A549 (cell line): Measurements from ENCODE around the gene CACNB1. TPM values are rescaled to one million over a fixed set of nuclear protein-coding genes. Genes with fewer than 3 reads are reported as not detected.
A peak's percentile ranks its signal among the peaks of the same experiment; 100 is the strongest.

ENCODE experiments used
- ATAC-seq, 2 experiments: fragments of 200-7000 bp in 1 of 2; fragments of >200 bp in 1 of 2; cut with Nextera tagmentation in 1 of 2; cut with Tn5 transposase in 1 of 2; 3 replicates each; pipeline versions ENCODE4 v1.8.0 to v1.9.1; 2018 to 2020; ENCODE audit warnings: mild to moderate bottlenecking in 1 of 2, moderate library complexity in 1 of 2
- CTCF ChIA-PET: fragments of 300-600 bp; sonication (Branson Sonifier 250); formaldehyde crosslinking; extraction: SDS; loops from one replicate; lab custom pipeline; 2021; ENCODE audit warnings: antibody characterized with exemption, inconsistent platforms; lab: Yijun Ruan, JAX
- POLR2A ChIA-PET: fragments of 350-600 bp; formaldehyde crosslinking; extraction: SDS; loops from one replicate; lab custom pipeline; 2021; ENCODE audit warnings: antibody characterized with exemption, inconsistent platforms; lab: Yijun Ruan, JAX
- DNase-seq, 2 experiments: peaks; one replicate each; pipeline versions ENCODE4 v3.0.0 to v3.0.0-alpha.2; 2011 to 2016; ENCODE audit warnings: low read depth in 1 of 2, low spot score in 1 of 2
- FAIRE-seq: peaks from 2 replicates; lab custom pipeline; 2011; peaks lifted over from hg19 to GRCh38; lab: Jason Lieb, UNC
- H3K27ac ChIP-seq, 2 experiments: fragments of >200 bp; sonication (Bioruptor Twin); formaldehyde crosslinking; 3 replicates each; pipeline ENCODE4 v1.5.1; 2016 to 2017
- H3K4me1 ChIP-seq: fragments of >200 bp; sonication (Bioruptor Twin); formaldehyde crosslinking; 3 replicates; pipeline ENCODE4 v1.6.1; 2016
- H3K4me2 ChIP-seq: fragments of >200 bp; sonication (Bioruptor Twin); formaldehyde crosslinking; 3 replicates; pipeline ENCODE4 v1.6.1; 2016
- H3K4me3 ChIP-seq: fragments of >200 bp; sonication (Bioruptor Twin); formaldehyde crosslinking; 3 replicates; pipeline ENCODE4 v1.5.1; 2016
- H3K9me3 ChIP-seq: fragments of >200 bp; sonication (Bioruptor Twin); formaldehyde crosslinking; 3 replicates; pipeline ENCODE4 v1.6.1; 2016
- CBX8 ChIP-seq: fragments of 200-600 bp; sonication (generic); IDR thresholded peaks from 2 replicates; pipeline ENCODE4 v1.6.1; 2016
- CEBPB ChIP-seq, 2 experiments: fragments of >200 bp in 1 of 2; sonication (Bioruptor Twin) in 1 of 2; formaldehyde crosslinking in 1 of 2; IDR thresholded peaks; 2 replicates each; pipeline ENCODE4 v1.6.1; 2012 to 2016
- ELK1 ChIP-seq: fragments of 150-350 bp; IDR thresholded peaks from 2 replicates; pipeline ENCODE4 v1.6.1; 2014; ENCODE audit warnings: low read depth, mild to moderate bottlenecking, low read length
- GATA3 ChIP-seq: IDR thresholded peaks from 2 replicates; pipeline ENCODE4 v1.6.1; 2012; ENCODE audit warnings: borderline replicate concordance
- KDM5A ChIP-seq: fragments of 200-600 bp; sonication (generic); IDR thresholded peaks from 2 replicates; pipeline ENCODE4 v1.6.1; 2016; ENCODE audit warnings: antibody characterized with exemption, mild to moderate bottlenecking
- MAFK ChIP-seq: fragments of 450-650 bp; IDR thresholded peaks from 2 replicates; pipeline ENCODE4 v1.6.1; 2014; ENCODE audit not compliant: partially characterized antibody
- NFE2L2 ChIP-seq: fragments of 150-350 bp; conservative IDR thresholded peaks from 2 replicates; pipeline ENCODE4 v1.6.1; 2014; ENCODE audit warnings: low read length
- NPAS2 ChIP-seq: fragments of 250-450 bp; sonication (Bioruptor Pico); IDR thresholded peaks from 2 replicates; pipeline ENCODE4 v1.8.0; 2022; ENCODE audit warnings: mild to moderate bottlenecking, moderate library complexity, borderline replicate concordance
- PHF8 ChIP-seq: fragments of 200-600 bp; sonication (generic); IDR thresholded peaks from 2 replicates; pipeline ENCODE4 v1.6.1; 2016; ENCODE audit warnings: low read depth, mild to moderate bottlenecking, antibody characterized with exemption, moderate library complexity, borderline replicate concordance
- RAD21 ChIP-seq, 2 experiments: fragments of >200 bp in 1 of 2; sonication (Bioruptor Twin) in 1 of 2; formaldehyde crosslinking in 1 of 2; IDR thresholded peaks in 1 of 2; conservative IDR thresholded peaks in 1 of 2; 2 replicates in 1 of 2; 3 replicates in 1 of 2; pipeline ENCODE4 v1.6.1; 2012 to 2018; ENCODE audit warnings: inconsistent platforms in 1 of 2
- REST ChIP-seq: fragments of 200-600 bp; sonication (generic); IDR thresholded peaks from 2 replicates; pipeline ENCODE4 v1.6.1; 2016; ENCODE audit warnings: antibody characterized with exemption, mild to moderate bottlenecking, moderate library complexity
- SMC3 ChIP-seq: fragments of >200 bp; sonication (Bioruptor Twin); formaldehyde crosslinking; IDR thresholded peaks from 3 replicates; pipeline ENCODE4 v1.6.1; 2018; ENCODE audit warnings: inconsistent platforms
- SREBF2 ChIP-seq: fragments of 450-650 bp; IDR thresholded peaks from 2 replicates; pipeline ENCODE4 v1.6.1; 2014; ENCODE audit warnings: mild to moderate bottlenecking, moderate library complexity
- ZFP36 ChIP-seq: fragments of 450-650 bp; IDR thresholded peaks from 2 replicates; pipeline ENCODE4 v1.6.1; 2014; ENCODE audit warnings: borderline replicate concordance; ENCODE audit not compliant: partially characterized antibody
- WGBS: methylation state at CpG from one replicate; pipeline ENCODE4 v1.1.6; 2017; ENCODE audit errors: missing lambda C conversion rate; 5-methylcytosine and 5-hydroxymethylcytosine counted together
- polyA plus RNA-seq, 4 experiments: library from polyadenylated mRNA; depleted of rRNA in 3 of 4; stranded (reverse); fragments of >200 nt; fragmentation: RNase III in 1 of 4; extraction: RNeasy Plus Mini Kit Qiagen cat#74134 plus additional on column Dnase treatment in 1 of 4; gene quantifications; 2 replicates in 3 of 4; 3 replicates in 1 of 4; pipeline ENCODE4 v1.2.3, GENCODE V29; 2011 to 2017
- TF ChIP-seq, protein P1 (sequence below): fragments of 250-450 bp; sonication (Bioruptor Pico); IDR thresholded peaks from 2 replicates; pipeline ENCODE4 v1.5.0; 2020; ENCODE audit warnings: low read depth, mild to moderate bottlenecking, moderate library complexity
- TF ChIP-seq, protein P2 (sequence below): fragments of 450-650 bp; IDR thresholded peaks from 2 replicates; pipeline ENCODE4 v1.6.1; 2014; ENCODE audit warnings: antibody characterized with exemption

CACNB1 gene
- polyA plus RNA-seq, 2 of the 4 experiments (the other 2 are of a cell fraction): 3.6 to 3.9 TPM

DNA sequence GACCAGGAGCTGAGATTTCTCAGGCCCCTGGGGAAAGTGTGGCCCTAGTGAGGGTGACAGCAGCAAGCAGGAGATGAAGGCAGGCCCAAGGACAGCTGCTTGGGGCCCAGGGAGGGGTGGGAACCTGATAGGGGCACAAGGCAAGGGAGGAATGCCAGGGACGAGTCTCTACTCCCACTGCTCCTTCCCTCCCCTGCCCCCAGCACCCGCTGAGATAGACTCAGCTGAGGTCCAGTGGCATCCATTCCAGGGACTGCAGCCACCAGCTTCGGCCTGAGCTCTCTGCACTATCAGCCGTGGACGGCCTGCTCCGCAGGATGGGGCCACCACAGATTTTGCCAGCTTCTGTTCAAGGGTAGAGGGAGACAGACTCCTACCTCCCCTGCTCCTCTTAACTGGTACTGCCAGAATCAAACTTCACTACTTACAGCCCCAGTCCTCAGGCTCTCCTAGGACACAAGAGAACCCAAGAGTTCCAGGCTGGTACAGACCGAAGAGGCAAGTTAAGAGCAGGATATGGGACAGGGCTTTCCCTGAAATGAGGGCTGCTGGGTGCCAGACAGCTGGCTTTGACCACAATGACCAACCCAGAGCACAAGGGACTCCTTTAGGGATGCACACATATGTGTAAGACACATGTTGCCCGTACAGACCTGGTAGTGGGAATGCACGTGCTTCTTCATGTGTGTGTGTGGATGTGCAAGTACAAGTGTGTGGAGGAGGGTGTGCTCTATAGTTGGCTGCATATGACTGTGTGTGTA lies 5.5 kb downstream of the CACNB1 start:
- WGBS: 88% methylated on average over 9 of the region's 9 CpGs

DNA sequence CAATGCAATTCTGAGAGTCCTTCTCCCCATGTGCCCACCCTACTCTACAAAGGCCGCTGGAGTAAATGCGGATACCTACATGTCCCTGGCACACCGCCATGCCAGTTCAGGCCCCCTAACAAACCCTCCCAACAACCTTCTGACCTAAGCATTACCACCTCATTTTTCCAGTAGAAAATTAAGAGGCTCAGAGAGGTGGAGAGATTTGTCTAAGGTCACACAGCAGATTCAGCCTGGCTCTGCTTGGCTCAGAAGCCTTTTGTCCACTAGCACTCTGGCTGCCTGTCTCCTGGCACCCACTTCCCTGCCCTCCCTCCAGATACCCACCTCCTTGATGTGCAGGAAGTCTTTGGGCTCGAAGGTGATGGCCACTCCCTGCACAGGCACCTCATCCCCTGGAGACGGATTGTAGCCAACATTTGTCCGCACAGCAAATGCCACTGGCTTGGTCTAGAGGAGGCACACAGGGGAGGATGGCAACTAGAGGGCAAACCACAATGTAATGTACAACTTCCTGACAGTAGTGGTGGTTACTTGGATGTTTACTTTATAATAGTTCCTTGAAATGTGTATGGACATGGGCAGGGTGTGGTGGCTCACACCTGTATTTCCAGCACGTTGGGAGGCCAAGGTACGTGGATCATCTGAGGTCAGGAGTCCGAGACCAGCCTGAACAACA lies 10.2 kb downstream of the CACNB1 start:
- DNase-seq (no peak), ATAC-seq (no peak), FAIRE-seq (no peak)
- Histone ChIP-seq H3K27ac (no peak overlapping the region), H3K4me3 (no peak overlapping the region), H3K4me1 (no peaks in the 10 kb centered on the region), H3K9me3 (no peaks in the 10 kb centered on the region), H3K4me2 (no peak overlapping the region)
- TF ChIP-seq SMC3: no peak
- TF ChIP-seq, protein P1, sequence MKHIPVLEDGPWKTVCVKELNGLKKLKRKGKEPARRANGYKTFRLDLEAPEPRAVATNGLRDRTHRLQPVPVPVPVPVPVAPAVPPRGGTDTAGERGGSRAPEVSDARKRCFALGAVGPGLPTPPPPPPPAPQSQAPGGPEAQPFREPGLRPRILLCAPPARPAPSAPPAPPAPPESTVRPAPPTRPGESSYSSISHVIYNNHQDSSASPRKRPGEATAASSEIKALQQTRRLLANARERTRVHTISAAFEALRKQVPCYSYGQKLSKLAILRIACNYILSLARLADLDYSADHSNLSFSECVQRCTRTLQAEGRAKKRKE (CRISPR knock-in tag): no peak
- TF ChIP-seq ZFP36: peak; percentile 34
- ChIA-PET POLR2A (no interaction called here), CTCF (interaction anchor here (1.1 to 7.1 kb wide), 8 partner anchors 8 to 57 kb away, joined by 4 to 69 read pairs (median 5); partner anchors contain the start of gene ARL5C)
- WGBS: 93% methylated on average over 9 of the region's 9 CpGs

More for the DNA sequence above, 5.5 kb downstream of the CACNB1 start:
- ATAC-seq (no peak), DNase-seq (no peak), FAIRE-seq (no peak)
- no peak for TF ChIP-seq SREBF2
- TF ChIP-seq CBX8: no peak
- TF ChIP-seq NFE2L2: no peak
- TF ChIP-seq MAFK: no peak
- no peak for TF ChIP-seq NPAS2 (CRISPR knock-in tag)
- TF ChIP-seq, protein P2, sequence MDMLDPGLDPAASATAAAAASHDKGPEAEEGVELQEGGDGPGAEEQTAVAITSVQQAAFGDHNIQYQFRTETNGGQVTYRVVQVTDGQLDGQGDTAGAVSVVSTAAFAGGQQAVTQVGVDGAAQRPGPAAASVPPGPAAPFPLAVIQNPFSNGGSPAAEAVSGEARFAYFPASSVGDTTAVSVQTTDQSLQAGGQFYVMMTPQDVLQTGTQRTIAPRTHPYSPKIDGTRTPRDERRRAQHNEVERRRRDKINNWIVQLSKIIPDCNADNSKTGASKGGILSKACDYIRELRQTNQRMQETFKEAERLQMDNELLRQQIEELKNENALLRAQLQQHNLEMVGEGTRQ: no peak
- TF ChIP-seq CEBPB (IDR thresholded peaks at IDR 0.05): no peak
- TF ChIP-seq KDM5A: no peak
- no peak for TF ChIP-seq ELK1
- no peak for TF ChIP-seq ZFP36
- TF ChIP-seq REST: no peak
- TF ChIP-seq GATA3: no peak
- TF ChIP-seq RAD21 (conservative IDR thresholded peaks at IDR 0.05 in 1 of 2, IDR thresholded peaks at IDR 0.05 in 1 of 2): no peak
- no peak for TF ChIP-seq PHF8
- Histone ChIP-seq H3K4me1 (peaks cover 25% of the 10 kb centered on the region), H3K9me3 (no peaks in the 10 kb centered on the region), H3K4me2 (no peak overlapping the region), H3K4me3 (no peak overlapping the region), H3K27ac (no peak overlapping the region)
- CTCF ChIA-PET: interaction anchor here (1.0 to 6.9 kb wide), 10 partner anchors 9 to 210 kb away, joined by 3 to 115 read pairs (median 5); no protein-coding TSS in a partner anchor
- POLR2A ChIA-PET: no interaction called here
